Right lobe of liver (tissue), 4 donors: ENCODE measurements around the gene VWA5B2.

ENCODE experiments used
- POLR2A ChIP-seq: fragments of 450-650 bp; IDR thresholded peaks from one replicate; pipeline ENCODE4 v1.6.1; 2017; ENCODE audit warnings: antibody characterized with exemption, mild to moderate bottlenecking
- TF ChIP-seq, protein P1 (sequence below), 4 donors: fragments of 200-600 bp in 3 of 4; fragments of 450-650 bp in 1 of 4; IDR thresholded peaks; one replicate each; pipeline versions ENCODE4 v1.5.1 to v1.8.0; 2016 to 2022; ENCODE audit warnings: antibody characterized with exemption in 4 of 4, mild to moderate bottlenecking in 2 of 4
- donor health status: DM: no; HTN: no; CAD: no.
- donor health status: DM: no; HTN: no; CAD: no.
- donor health status: DM: no; HTN: yes; CAD: no.

- TF ChIP-seq, protein P1, sequence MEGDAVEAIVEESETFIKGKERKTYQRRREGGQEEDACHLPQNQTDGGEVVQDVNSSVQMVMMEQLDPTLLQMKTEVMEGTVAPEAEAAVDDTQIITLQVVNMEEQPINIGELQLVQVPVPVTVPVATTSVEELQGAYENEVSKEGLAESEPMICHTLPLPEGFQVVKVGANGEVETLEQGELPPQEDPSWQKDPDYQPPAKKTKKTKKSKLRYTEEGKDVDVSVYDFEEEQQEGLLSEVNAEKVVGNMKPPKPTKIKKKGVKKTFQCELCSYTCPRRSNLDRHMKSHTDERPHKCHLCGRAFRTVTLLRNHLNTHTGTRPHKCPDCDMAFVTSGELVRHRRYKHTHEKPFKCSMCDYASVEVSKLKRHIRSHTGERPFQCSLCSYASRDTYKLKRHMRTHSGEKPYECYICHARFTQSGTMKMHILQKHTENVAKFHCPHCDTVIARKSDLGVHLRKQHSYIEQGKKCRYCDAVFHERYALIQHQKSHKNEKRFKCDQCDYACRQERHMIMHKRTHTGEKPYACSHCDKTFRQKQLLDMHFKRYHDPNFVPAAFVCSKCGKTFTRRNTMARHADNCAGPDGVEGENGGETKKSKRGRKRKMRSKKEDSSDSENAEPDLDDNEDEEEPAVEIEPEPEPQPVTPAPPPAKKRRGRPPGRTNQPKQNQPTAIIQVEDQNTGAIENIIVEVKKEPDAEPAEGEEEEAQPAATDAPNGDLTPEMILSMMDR (IDR thresholded peaks at IDR 0.05), result no peak
- no peak for TF ChIP-seq POLR2A
These were observed 32.8 kb upstream of the VWA5B2 start for GRCh38 chr3:184196536-184196935.
